ENCODE data around the gene CDIPT.
"Not testable (repeated sequence)": the region's sequence is repeated elsewhere in the genome, so short reads cannot be mapped to it uniquely, and the experiment has no call there.

The CDIPT gene

DNA sequence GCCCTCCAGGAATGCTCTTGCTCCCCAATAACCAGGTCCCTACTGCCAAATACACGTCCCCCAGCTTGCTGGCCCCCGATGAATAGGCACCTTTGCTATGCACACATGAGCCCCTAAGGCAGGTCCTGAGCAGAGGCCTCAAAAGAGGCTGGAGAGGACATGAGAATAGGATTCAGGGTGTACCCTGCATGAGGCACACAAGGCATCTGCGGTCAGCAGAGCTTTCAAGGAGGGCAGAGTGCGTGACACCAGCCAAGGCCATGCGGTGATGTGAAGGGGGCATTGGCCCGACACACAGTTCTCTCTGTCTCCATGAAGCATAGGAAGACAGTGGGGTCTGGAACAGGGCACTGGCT lies 29.4 kb upstream of the CDIPT start:
- Histone ChIP-seq H3K4me3 (ENCODE audit: low read length) (no peak overlapping the region), H3K27me3 (ENCODE audit: control insufficient read depth, insufficient read depth, low read length) (no peaks in the 10 kb centered on the region), H3K36me3 (ENCODE audit: control insufficient read depth, insufficient read depth, low read length) (no peaks in the 10 kb centered on the region), H3K4me1 (ENCODE audit: control insufficient read depth, insufficient read depth, low read length) (no peaks in the 10 kb centered on the region), H3K9ac (ENCODE audit: low read length) (no peak overlapping the region), H3K9me3 (ENCODE audit: control insufficient read depth, low read length) (no peaks in the 10 kb centered on the region)

DNA sequence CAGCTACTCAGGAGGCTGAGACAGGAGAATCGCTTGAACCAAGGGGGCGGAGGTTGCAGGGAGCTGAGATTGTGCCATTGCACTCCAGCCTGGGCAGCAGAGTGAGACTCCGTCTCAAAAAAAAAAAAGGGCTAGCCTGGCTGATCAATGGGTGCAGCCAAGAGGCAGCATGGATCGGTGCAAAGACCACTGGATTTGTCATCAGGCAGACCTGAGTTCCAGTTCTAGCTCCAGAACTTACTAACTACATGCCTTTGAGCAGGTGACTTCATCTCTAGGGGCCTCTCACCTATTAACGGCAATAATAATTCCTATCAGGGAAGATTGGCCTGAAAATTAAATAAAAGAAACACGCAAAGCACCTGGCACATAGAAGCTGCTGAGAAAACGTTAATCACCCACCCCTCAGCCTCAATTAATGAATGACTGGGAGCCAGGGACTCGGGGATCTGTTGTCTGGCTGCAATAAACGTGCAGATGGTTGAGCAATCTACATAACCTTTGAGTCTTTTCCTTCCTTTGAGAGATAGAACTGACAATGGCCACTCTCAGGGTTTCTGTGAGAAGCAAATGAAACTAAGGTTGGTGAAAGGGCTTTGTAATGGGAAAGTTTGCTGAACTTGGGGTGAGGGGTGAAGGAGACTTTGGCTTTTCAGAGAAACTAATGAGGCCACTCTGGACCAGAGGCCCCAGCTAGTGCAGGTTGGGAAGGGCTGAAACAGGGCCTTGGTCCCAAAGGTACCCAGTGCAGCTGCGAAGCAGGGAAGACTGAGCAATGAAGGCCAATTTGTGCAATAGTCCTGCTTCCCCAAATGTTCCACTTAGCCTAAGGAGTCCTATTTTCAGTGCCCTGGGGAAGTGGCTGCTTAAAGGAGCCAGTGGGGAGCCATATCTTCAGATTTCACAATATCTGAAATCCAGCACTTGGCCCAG lies 28.8 kb upstream of the CDIPT start:
- no peak overlapping the region for H3K9ac ChIP-seq (ENCODE audit: low read length)
- H3K4me1 ChIP-seq (ENCODE audit: control insufficient read depth, insufficient read depth, low read length): no peaks in the 10 kb centered on the region
- H3K9me3 ChIP-seq (ENCODE audit: control insufficient read depth, low read length): no peaks in the 10 kb centered on the region
- no peak overlapping the region for H3K4me3 ChIP-seq (ENCODE audit: low read length)
- no peaks in the 10 kb centered on the region for H3K27me3 ChIP-seq (ENCODE audit: control insufficient read depth, insufficient read depth, low read length)
- no peaks in the 10 kb centered on the region for H3K36me3 ChIP-seq (ENCODE audit: control insufficient read depth, insufficient read depth, low read length)

DNA sequence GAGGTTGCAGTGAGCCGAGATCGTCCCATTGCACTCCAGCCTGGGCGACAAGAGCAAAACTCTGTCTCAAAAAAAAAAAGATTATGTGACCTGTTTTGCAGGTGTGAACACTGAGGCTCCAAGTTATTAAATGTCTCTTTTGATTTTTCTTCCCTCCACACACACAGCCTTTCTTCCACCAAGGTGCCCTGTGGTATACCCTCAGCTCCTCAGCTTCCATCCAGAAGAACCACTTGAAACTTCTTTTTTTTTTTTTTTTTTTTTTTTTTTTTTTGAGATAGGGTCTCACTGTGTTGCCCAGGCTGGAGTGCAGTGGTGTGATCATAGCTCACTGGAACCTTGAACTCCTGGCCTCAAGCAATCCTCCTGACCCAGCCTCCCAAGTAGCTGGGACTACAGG lies 26.3 kb upstream of the CDIPT start:
- not testable (repeated sequence) for H3K27me3 ChIP-seq (ENCODE audit: control insufficient read depth, insufficient read depth, low read length); H3K9me3 ChIP-seq (ENCODE audit: control insufficient read depth, low read length); H3K36me3 ChIP-seq (ENCODE audit: control insufficient read depth, insufficient read depth, low read length); H3K4me3 ChIP-seq (ENCODE audit: low read length); H3K9ac ChIP-seq (ENCODE audit: low read length); H3K4me1 ChIP-seq (ENCODE audit: control insufficient read depth, insufficient read depth, low read length)

DNA sequence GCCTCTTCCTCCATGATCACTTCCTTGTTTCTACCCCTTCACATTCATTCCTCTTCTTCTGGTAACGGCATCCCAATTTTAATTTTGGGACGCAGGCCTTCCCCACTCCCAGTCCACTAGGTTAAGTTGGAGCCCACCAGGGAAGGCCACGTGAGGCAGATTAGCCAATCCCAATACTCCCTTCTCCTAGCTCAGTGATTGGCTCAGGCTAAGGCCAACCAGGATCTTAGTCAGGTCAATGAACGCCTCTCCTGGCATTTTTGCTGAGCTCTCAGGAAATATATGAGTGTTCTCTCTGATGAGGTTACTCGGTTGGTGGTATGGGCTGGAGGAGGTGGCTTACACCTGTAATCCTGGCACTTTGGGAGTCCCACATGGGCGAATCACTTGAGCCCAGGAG lies 21.0 kb upstream of the CDIPT start:
- no peaks in the 10 kb centered on the region for H3K27me3 ChIP-seq (ENCODE audit: control insufficient read depth, insufficient read depth, low read length)
- no peak overlapping the region for H3K9ac ChIP-seq (ENCODE audit: low read length)
- no peaks in the 10 kb centered on the region for H3K4me1 ChIP-seq (ENCODE audit: control insufficient read depth, insufficient read depth, low read length)
- H3K36me3 ChIP-seq (ENCODE audit: control insufficient read depth, insufficient read depth, low read length): no peaks in the 10 kb centered on the region
- H3K9me3 ChIP-seq (ENCODE audit: control insufficient read depth, low read length): no peaks in the 10 kb centered on the region
- no peak overlapping the region for H3K4me3 ChIP-seq (ENCODE audit: low read length)

DNA sequence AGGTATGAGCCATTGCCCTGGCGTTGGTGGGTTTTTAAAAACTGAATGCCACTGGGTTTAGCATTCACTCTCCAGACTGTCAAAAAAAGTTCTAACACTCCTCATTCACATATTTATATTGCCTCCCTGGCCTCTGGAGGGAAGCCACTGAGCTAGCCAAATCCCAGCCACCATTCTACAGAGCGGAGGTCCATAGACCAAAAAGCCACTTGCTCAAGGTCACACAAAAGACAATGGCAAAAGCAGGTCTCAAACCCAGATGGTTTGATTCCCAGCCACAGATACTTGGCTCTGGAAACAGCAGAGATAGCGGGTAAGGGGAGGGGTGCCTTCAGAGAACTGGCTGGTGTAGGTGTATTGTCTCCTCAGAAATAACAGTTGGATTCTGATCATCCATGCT lies 18.0 kb upstream of the CDIPT start:
- H3K9me3 ChIP-seq (ENCODE audit: control insufficient read depth, low read length): no peaks in the 10 kb centered on the region
- H3K4me1 ChIP-seq (ENCODE audit: control insufficient read depth, insufficient read depth, low read length): peaks cover 3% of the 10 kb centered on the region
- no peak overlapping the region for H3K4me3 ChIP-seq (ENCODE audit: low read length)
- H3K9ac ChIP-seq (ENCODE audit: low read length): no peak overlapping the region
- H3K36me3 ChIP-seq (ENCODE audit: control insufficient read depth, insufficient read depth, low read length): no peaks in the 10 kb centered on the region
- H3K27me3 ChIP-seq (ENCODE audit: control insufficient read depth, insufficient read depth, low read length): peaks cover 15% of the 10 kb centered on the region

DNA sequence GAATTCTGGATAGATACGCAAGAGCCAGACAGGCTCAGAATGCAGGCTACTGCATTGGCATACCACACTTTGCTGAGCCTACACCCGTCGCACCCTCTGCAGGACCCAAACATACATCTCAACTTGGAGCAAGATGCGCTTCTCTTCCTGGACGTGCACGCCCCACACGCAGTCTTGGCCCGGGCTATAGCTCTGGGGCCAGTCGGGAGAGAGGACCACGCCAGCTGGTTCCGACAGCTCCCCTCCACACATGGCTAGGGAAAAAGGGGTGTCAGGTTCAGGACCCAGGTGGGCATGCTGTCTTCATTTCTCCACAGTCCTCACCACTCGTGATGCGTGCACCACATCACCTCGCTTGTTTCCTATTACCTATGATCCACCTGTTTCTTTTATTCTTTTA lies 15.1 kb upstream of the CDIPT start:
- Histone ChIP-seq H3K27me3 (ENCODE audit: control insufficient read depth, insufficient read depth, low read length) (peaks cover 16% of the 10 kb centered on the region), H3K36me3 (ENCODE audit: control insufficient read depth, insufficient read depth, low read length) (no peaks in the 10 kb centered on the region), H3K9ac (ENCODE audit: low read length) (no peak overlapping the region), H3K9me3 (ENCODE audit: control insufficient read depth, low read length) (no peaks in the 10 kb centered on the region), H3K4me3 (ENCODE audit: low read length) (no peak overlapping the region), H3K4me1 (ENCODE audit: control insufficient read depth, insufficient read depth, low read length) (peaks cover 3% of the 10 kb centered on the region)

DNA sequence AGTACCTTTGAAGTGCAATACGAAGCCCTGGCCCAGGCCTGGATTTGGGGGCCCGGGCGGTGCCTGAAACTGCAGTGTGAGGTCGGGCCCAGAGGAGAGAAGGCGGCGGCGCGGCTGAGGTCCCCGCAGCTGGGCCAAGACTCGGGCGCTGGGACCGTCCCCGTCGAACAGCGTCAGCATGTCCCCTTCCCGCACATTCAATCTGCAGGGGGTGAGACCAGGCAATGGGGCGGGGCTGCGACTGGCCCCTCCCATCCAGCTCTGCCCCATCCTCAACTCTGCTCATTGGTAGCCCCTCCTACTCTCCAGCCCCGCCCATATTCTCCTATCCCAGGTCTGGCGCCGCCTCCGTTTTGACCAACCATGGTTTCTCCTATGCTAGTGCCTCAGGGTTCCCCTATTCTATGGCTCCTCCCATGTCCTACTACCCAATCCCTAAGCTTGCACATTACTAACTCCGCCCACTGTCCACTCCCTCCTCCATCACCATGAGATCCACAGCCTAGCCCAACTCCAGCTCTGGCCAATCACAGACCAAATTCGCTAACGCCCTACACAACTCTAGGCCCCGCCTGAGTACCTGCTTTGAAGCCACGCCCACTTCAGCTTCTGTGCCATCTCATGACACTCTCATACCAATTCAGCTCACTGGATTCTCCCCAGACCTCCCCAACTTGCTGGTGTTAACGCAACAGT lies 14.4 kb upstream of the CDIPT start:
- peaks cover 3% of the 10 kb centered on the region for H3K4me1 ChIP-seq (ENCODE audit: control insufficient read depth, insufficient read depth, low read length)
- no peak overlapping the region for H3K4me3 ChIP-seq (ENCODE audit: low read length)
- H3K27me3 ChIP-seq (ENCODE audit: control insufficient read depth, insufficient read depth, low read length): peaks cover 16% of the 10 kb centered on the region
- no peaks in the 10 kb centered on the region for H3K9me3 ChIP-seq (ENCODE audit: control insufficient read depth, low read length)
- no peak overlapping the region for H3K9ac ChIP-seq (ENCODE audit: low read length)
- H3K36me3 ChIP-seq (ENCODE audit: control insufficient read depth, insufficient read depth, low read length): no peaks in the 10 kb centered on the region

DNA sequence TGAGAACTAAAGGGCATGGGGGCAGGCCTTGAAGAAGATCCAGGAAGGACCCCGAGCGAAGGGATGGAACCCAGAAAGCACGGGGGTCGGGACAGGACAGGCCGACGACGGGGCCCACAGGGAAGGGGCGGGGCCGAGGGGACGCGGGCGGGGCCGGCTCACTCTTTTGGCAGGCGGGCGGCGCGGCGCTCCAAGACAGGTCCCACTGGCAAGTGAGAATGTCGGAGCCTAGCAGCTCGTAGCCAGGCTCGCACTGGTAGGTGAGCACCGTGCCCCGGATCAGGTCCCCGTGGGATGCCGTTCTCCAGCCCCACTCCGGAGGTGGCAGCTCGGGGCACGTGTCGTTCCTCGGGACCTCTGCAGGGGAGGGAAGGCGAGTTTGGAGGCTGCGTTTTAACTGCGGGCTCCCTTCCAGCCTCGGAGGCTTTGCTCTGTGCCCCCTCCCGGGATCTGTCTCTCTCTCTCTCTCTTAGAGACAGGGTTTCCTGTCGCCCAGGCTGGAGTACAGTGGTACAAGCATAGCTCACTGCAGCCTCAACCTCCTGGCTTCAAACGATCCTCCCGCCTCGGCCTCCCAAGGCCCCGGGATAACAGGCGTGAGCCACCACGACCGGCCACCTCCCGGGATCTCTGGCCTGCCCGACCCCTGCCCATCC lies 13.7 kb upstream of the CDIPT start:
- peaks cover 3% of the 10 kb centered on the region for H3K4me1 ChIP-seq (ENCODE audit: control insufficient read depth, insufficient read depth, low read length)
- H3K36me3 ChIP-seq (ENCODE audit: control insufficient read depth, insufficient read depth, low read length): no peaks in the 10 kb centered on the region
- no peak overlapping the region for H3K9ac ChIP-seq (ENCODE audit: low read length)
- no peaks in the 10 kb centered on the region for H3K9me3 ChIP-seq (ENCODE audit: control insufficient read depth, low read length)
- H3K27me3 ChIP-seq (ENCODE audit: control insufficient read depth, insufficient read depth, low read length): peaks cover 16% of the 10 kb centered on the region
- no peak overlapping the region for H3K4me3 ChIP-seq (ENCODE audit: low read length)

DNA sequence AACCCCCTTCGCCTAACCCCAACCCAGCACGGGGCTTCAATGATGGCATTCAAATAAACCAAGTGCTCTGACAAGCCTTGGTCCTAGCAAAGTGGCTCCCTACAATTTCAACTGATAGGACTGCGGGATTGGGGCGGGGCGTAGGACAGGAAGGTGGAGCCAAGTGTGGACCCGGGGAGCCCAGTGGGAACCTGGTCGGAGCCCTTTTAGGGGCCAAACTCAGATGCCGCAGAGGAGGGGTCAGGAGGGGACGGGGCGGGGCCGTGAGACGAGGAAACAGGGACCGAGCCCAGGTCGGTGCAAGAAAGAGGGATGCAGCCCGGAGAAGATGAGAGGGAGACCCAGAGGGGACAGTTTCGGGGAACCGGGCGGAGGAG lies 13.2 kb upstream of the CDIPT start:
- no peak overlapping the region for H3K4me3 ChIP-seq (ENCODE audit: low read length)
- peaks cover 3% of the 10 kb centered on the region for H3K4me1 ChIP-seq (ENCODE audit: control insufficient read depth, insufficient read depth, low read length)
- peaks cover 16% of the 10 kb centered on the region for H3K27me3 ChIP-seq (ENCODE audit: control insufficient read depth, insufficient read depth, low read length)
- H3K9ac ChIP-seq (ENCODE audit: low read length): no peak overlapping the region
- no peaks in the 10 kb centered on the region for H3K36me3 ChIP-seq (ENCODE audit: control insufficient read depth, insufficient read depth, low read length)
- no peaks in the 10 kb centered on the region for H3K9me3 ChIP-seq (ENCODE audit: control insufficient read depth, low read length)

DNA sequence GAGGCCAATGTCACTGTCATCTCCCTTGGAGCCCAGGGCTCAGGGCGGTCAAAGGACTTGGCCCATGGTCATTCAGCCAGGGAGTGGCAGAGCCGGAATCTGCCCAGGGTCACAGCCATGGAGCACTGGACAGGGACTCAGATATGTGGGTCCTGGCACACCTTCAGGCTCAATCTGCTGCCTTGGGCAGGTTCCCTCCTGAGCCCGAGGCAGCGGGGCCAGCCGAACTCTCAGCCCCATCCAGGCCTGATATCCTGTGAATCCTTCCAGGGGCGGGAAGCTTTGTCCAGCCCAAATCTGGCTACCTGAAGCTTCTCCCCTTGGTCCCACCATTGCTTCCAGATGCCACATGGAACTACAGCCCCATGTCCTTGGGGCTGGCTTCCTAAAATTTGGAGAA lies 12.2 kb upstream of the CDIPT start:
- H3K36me3 ChIP-seq (ENCODE audit: control insufficient read depth, insufficient read depth, low read length): no peaks in the 10 kb centered on the region
- peaks cover 3% of the 10 kb centered on the region for H3K4me1 ChIP-seq (ENCODE audit: control insufficient read depth, insufficient read depth, low read length)
- H3K9me3 ChIP-seq (ENCODE audit: control insufficient read depth, low read length): no peaks in the 10 kb centered on the region
- peaks cover 16% of the 10 kb centered on the region for H3K27me3 ChIP-seq (ENCODE audit: control insufficient read depth, insufficient read depth, low read length)
- H3K4me3 ChIP-seq (ENCODE audit: low read length): no peak overlapping the region
- no peak overlapping the region for H3K9ac ChIP-seq (ENCODE audit: low read length)

DNA sequence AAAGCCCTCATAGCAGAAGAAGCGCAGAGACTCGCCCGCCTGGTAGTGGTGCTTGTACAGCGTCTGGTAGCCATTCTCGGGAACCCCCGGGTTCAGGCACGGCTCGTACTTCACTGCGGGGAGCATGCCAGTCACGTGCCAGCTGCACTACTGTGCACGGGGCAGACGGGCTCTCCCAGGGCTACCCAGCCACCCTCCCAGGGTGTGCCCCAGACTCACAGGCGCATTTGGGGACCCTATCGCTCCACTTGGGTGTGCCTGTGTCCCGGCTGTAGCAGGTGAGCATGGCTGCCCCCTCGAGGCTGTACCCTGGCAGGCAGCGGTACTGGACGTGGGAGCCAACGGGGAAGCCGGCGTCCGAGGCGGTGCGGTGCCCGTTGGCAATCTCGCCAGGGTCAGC lies 10.3 kb upstream of the CDIPT start:
- H3K9me3 ChIP-seq (ENCODE audit: control insufficient read depth, low read length): no peaks in the 10 kb centered on the region
- peaks cover 16% of the 10 kb centered on the region for H3K27me3 ChIP-seq (ENCODE audit: control insufficient read depth, insufficient read depth, low read length)
- no peak overlapping the region for H3K4me3 ChIP-seq (ENCODE audit: low read length)
- peaks cover 3% of the 10 kb centered on the region for H3K4me1 ChIP-seq (ENCODE audit: control insufficient read depth, insufficient read depth, low read length)
- no peaks in the 10 kb centered on the region for H3K36me3 ChIP-seq (ENCODE audit: control insufficient read depth, insufficient read depth, low read length)
- no peak overlapping the region for H3K9ac ChIP-seq (ENCODE audit: low read length)

DNA sequence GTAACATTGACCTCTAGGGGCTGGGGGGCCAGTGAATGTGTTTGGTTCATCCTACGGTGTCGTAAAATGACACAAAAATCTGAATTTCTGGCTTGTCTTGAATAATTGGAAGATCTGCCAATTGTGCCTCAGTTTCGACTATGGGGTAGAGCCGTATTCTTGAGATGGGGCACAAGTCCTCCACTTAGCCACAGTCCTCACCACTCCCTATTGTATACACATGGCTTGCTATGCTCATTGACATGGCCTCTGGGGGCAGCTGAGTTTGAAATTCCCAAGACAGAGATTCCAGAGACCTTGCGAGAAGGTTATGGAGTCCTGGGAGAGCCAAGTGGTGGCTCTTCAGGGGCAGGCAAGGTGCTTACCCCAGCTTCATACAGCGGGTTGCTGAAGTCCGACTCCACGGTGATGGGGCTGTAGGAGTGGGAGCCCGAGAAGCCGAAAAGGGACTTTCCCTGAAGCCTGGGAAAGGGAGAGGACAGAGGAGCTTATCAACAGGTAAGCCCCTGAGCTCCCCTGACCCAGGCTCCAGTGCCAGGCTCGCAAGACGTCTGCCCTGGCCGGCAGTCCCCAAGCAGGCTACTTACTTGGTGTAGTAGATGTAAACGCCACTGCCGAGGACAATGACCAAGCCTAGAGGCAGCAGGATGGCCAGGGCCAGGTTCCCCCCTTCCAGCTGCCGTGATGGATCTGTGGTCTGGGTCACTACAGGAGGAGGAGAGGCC lies 9.0 kb upstream of the CDIPT start:
- Histone ChIP-seq H3K36me3 (ENCODE audit: control insufficient read depth, insufficient read depth, low read length) (no peaks in the 10 kb centered on the region), H3K4me1 (ENCODE audit: control insufficient read depth, insufficient read depth, low read length) (peaks cover 3% of the 10 kb centered on the region), H3K27me3 (ENCODE audit: control insufficient read depth, insufficient read depth, low read length) (peaks cover 9% of the 10 kb centered on the region), H3K4me3 (ENCODE audit: low read length) (no peak overlapping the region), H3K9me3 (ENCODE audit: control insufficient read depth, low read length) (no peaks in the 10 kb centered on the region), H3K9ac (ENCODE audit: low read length) (no peak overlapping the region)

Measured in mucosa of stomach (tissue), 1 donor.